ENCODE results near the gene PTPRN2.
"Not testable (repeated sequence)": the region's sequence is repeated elsewhere in the genome, so short reads cannot be mapped to it uniquely, and the experiment has no call there.

Gene PTPRN2

GRCh38 chr7:158054081-158054480, 533.5 kb downstream of the PTPRN2 start:
- no peak for DNase-seq

- DNase-seq: no peak
Observed at GRCh38 chr7:158053183-158053915, 534.3 kb downstream of the PTPRN2 start.

- no peak for DNase-seq
Observed at GRCh38 chr7:158052381-158053060, 535.1 kb downstream of the PTPRN2 start.

- no peak for DNase-seq
Observed at GRCh38 chr7:158051776-158052175, 535.8 kb downstream of the PTPRN2 start.

- no peak for DNase-seq
Observed at GRCh38 chr7:158050978-158051651, 536.5 kb downstream of the PTPRN2 start.

- no peak for DNase-seq
Observed at GRCh38 chr7:158050441-158050977, 537.1 kb downstream of the PTPRN2 start.

- no peak for DNase-seq
Observed at GRCh38 chr7:158049271-158049670, 538.4 kb downstream of the PTPRN2 start.

- no peak for DNase-seq
Observed at GRCh38 chr7:158048569-158048968, 539.1 kb downstream of the PTPRN2 start.

- no peak for DNase-seq
Observed at GRCh38 chr7:158047391-158048059, 540.1 kb downstream of the PTPRN2 start.

- not testable (repeated sequence) for DNase-seq
Observed at GRCh38 chr7:158046246-158046645, 541.4 kb downstream of the PTPRN2 start.

- DNase-seq: no peak
Observed at GRCh38 chr7:158044482-158044823, 543.2 kb downstream of the PTPRN2 start.

GRCh38 chr7:158043551-158044481, 543.8 kb downstream of the PTPRN2 start:
- DNase-seq: no peak

- DNase-seq: no peak
Observed at GRCh38 chr7:158042156-158042880, 545.3 kb downstream of the PTPRN2 start.

GRCh38 chr7:158040199-158040598, 547.4 kb downstream of the PTPRN2 start:
- no peak for DNase-seq

GRCh38 chr7:158039270-158039669, 548.4 kb downstream of the PTPRN2 start:
- DNase-seq: no peak

- DNase-seq: no peak
Observed at GRCh38 chr7:158037211-158037610, 550.4 kb downstream of the PTPRN2 start.

GRCh38 chr7:158035343-158035742, 552.3 kb downstream of the PTPRN2 start:
- DNase-seq: no peak

GRCh38 chr7:158034571-158034970, 553.1 kb downstream of the PTPRN2 start:
- DNase-seq: no peak

- DNase-seq: not testable (repeated sequence)
Observed at GRCh38 chr7:158033925-158034324, 553.7 kb downstream of the PTPRN2 start.

- DNase-seq: no peak
Observed at GRCh38 chr7:158033196-158033595, 554.4 kb downstream of the PTPRN2 start.

- no peak for DNase-seq
Observed at GRCh38 chr7:158032561-158033115, 555.0 kb downstream of the PTPRN2 start.
